Measurements from ENCODE around the gene GPR15LG.

Gene GPR15LG

DNA sequence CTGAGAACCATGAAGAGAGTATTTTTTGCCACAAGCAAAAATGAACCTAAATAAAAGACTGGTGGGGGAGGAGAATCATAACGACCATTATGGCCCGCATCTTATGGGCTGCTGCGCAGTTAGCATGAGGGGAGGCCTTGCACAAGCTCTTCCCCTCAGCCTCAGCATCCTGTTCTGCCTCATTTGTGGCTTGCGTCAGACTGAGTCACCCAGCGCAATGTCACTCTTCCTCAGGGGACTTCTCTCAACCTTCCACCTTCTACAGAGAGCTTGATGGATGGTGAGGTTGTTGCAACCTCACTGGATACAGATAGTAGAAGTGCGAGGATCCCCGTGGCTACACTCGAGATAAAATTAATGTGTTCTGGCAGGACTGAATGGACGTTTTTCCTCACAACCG lies 16.8 kb upstream of the GPR15LG start:
- Histone ChIP-seq H3K9me3 (ENCODE audit: severe bottlenecking) (no peaks in the 10 kb centered on the region), H3K36me3 (ENCODE audit: low read depth) (peaks cover 33% of the 10 kb centered on the region), H3K4me1 (ENCODE audit: insufficient read depth, poor library complexity, severe bottlenecking) (no peaks in the 10 kb centered on the region), H3K4me3 (ENCODE audit: severe bottlenecking) (no peak overlapping the region), H3K27ac (ENCODE audit: poor library complexity, severe bottlenecking) (no peak overlapping the region), H3K27me3 (ENCODE audit: insufficient read depth, poor library complexity, severe bottlenecking) (no peaks in the 10 kb centered on the region)
- TF ChIP-seq, protein P1, sequence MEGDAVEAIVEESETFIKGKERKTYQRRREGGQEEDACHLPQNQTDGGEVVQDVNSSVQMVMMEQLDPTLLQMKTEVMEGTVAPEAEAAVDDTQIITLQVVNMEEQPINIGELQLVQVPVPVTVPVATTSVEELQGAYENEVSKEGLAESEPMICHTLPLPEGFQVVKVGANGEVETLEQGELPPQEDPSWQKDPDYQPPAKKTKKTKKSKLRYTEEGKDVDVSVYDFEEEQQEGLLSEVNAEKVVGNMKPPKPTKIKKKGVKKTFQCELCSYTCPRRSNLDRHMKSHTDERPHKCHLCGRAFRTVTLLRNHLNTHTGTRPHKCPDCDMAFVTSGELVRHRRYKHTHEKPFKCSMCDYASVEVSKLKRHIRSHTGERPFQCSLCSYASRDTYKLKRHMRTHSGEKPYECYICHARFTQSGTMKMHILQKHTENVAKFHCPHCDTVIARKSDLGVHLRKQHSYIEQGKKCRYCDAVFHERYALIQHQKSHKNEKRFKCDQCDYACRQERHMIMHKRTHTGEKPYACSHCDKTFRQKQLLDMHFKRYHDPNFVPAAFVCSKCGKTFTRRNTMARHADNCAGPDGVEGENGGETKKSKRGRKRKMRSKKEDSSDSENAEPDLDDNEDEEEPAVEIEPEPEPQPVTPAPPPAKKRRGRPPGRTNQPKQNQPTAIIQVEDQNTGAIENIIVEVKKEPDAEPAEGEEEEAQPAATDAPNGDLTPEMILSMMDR (IDR thresholded peaks at IDR 0.05; ENCODE audit: poor library complexity, severe bottlenecking), result no peak
- no peak for DNase-seq (ENCODE audit: low spot score)
- ATAC-seq (ENCODE audit: low read depth), result peak; percentile 50; the same call in 1 of the 3 replicates

DNA sequence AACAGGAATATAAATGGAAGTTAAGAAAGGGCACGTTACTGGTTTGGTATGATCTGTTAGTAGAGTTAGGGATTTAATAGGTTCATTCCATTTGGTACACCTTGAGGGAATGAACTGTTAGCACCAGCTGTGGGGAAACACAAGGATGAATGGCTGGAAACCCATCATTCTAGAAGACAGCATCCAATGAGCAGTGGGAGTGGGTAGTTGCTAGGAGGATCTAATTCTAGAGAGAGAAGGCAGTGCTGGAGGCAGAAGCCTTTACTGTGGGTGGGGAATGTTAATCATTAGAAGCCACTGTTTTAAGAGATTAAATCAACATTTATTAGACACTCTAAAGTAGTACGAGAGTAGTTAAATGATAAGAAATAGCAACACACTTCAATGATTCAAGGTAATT lies 15.5 kb upstream of the GPR15LG start:
- ATAC-seq (ENCODE audit: low read depth), result no peak

DNA sequence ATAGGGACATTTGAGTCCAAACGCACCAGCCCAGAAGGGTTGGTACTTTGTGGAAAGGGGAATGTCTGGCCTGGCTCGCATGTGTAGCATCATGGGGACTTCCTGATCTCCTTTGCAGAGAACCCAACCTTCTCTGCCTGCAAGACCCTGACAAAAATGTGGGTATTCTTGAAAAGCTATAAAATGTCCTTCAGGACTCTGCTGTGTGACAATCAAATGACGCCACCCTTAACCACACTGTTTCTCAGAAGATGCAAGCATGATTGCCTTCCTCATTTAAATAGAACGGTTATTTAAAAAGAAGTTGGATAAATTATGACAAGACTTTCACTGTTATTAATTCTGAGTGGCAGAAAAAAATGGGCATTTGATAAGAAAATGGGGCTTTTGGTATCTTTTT lies 15.1 kb upstream of the GPR15LG start:
- Histone ChIP-seq H3K4me3 (ENCODE audit: severe bottlenecking) (no peak overlapping the region), H3K9me3 (ENCODE audit: severe bottlenecking) (no peaks in the 10 kb centered on the region), H3K27ac (ENCODE audit: poor library complexity, severe bottlenecking) (no peak overlapping the region), H3K27me3 (ENCODE audit: insufficient read depth, poor library complexity, severe bottlenecking) (no peaks in the 10 kb centered on the region), H3K36me3 (ENCODE audit: low read depth) (peaks cover 15% of the 10 kb centered on the region), H3K4me1 (ENCODE audit: insufficient read depth, poor library complexity, severe bottlenecking) (no peaks in the 10 kb centered on the region)
- DNase-seq (ENCODE audit: low spot score) (no peak), ATAC-seq (ENCODE audit: low read depth) (no peak)
- TF ChIP-seq, protein P1 (IDR thresholded peaks at IDR 0.05; ENCODE audit: poor library complexity, severe bottlenecking), result no peak

More for the DNA sequence above, 15.5 kb upstream of the GPR15LG start:
- Histone ChIP-seq H3K36me3 (ENCODE audit: low read depth) (peaks cover 20% of the 10 kb centered on the region), H3K9me3 (ENCODE audit: severe bottlenecking) (no peaks in the 10 kb centered on the region), H3K4me1 (ENCODE audit: insufficient read depth, poor library complexity, severe bottlenecking) (no peaks in the 10 kb centered on the region), H3K27me3 (ENCODE audit: insufficient read depth, poor library complexity, severe bottlenecking) (no peaks in the 10 kb centered on the region), H3K27ac (ENCODE audit: poor library complexity, severe bottlenecking) (no peak overlapping the region), H3K4me3 (ENCODE audit: severe bottlenecking) (no peak overlapping the region)
- no peak for DNase-seq (ENCODE audit: low spot score)
- TF ChIP-seq, protein P1 (IDR thresholded peaks at IDR 0.05; ENCODE audit: poor library complexity, severe bottlenecking), result no peak

DNA sequence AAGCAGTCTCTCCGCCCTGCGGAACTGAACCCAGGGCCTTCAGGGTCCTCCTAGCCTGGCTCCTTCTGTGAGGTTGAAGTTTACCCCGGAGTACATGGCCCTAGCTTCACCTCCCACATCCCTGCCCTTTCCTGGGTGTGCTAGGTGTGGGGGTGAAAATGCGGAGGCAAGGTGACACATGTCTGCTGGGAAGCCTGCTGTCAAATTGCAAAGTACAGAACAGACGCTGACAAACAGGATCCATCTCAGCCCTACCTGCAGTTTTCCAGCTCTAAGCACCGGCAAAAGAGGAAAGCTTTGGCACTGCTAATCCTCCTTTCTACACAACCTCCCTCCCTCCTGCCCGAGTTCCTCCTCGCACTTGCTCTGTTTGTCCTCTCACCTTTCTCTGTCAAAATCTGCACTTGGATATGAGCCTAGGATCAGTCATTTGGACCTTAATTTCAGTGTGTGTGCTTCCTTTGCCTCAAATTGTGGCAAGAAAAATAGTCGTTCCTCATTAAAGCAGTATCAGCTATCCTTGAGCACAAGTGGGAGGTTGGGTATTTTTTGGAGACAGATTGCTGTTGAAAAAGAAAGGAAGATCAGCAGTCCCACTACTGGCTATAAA lies 14.4 kb upstream of the GPR15LG start:
- Histone ChIP-seq H3K27me3 (ENCODE audit: insufficient read depth, poor library complexity, severe bottlenecking) (no peaks in the 10 kb centered on the region), H3K36me3 (ENCODE audit: low read depth) (peaks cover 9% of the 10 kb centered on the region), H3K9me3 (ENCODE audit: severe bottlenecking) (no peaks in the 10 kb centered on the region), H3K27ac (ENCODE audit: poor library complexity, severe bottlenecking) (no peak overlapping the region), H3K4me1 (ENCODE audit: insufficient read depth, poor library complexity, severe bottlenecking) (no peaks in the 10 kb centered on the region), H3K4me3 (ENCODE audit: severe bottlenecking) (no peak overlapping the region)
- TF ChIP-seq, protein P1 (IDR thresholded peaks at IDR 0.05; ENCODE audit: poor library complexity, severe bottlenecking), result no peak
- DNase-seq (ENCODE audit: low spot score), result no peak
- ATAC-seq (ENCODE audit: low read depth), result no peak

DNA sequence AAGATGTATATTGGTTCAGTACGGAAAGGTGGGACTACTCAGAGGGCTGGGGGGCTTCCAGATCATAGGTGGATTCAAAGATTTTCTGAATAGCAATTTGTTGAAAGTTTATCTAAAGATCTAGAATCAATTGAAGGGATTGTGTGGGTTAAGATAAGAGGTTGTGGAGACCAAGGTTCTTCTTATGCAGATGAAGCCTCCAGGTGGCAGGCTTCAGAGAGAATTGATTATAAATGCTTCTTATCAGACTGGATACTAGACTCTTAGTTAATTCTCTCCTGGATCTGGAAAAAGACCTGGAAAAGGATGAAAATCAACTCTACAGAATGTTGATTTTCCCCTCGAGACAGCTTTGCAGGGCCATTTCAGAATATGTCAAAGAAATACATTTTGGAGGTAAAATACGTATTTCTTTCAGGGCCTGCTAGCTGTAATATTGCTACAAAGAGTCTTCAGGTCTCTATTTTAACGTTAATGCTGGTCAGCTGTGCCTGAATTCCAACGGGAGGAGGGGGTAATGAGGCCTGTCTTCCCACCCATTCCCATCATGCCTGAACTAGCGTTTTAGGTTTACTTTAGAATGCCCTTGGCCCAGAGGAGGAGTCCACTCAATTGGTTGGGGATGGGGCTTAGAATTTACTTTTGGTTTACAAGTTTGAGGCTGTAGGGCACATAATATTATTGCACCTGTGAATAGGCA lies 12.8 kb upstream of the GPR15LG start:
- no peak for DNase-seq (ENCODE audit: low spot score)
- no peak for ATAC-seq (ENCODE audit: low read depth)
- H3K27ac ChIP-seq (ENCODE audit: poor library complexity, severe bottlenecking), result no peak overlapping the region
- H3K36me3 ChIP-seq (ENCODE audit: low read depth), result no peaks in the 10 kb centered on the region
- no peaks in the 10 kb centered on the region for H3K27me3 ChIP-seq (ENCODE audit: insufficient read depth, poor library complexity, severe bottlenecking)
- TF ChIP-seq, protein P1 (IDR thresholded peaks at IDR 0.05; ENCODE audit: poor library complexity, severe bottlenecking), result peak; percentile 32
- no peaks in the 10 kb centered on the region for H3K4me1 ChIP-seq (ENCODE audit: insufficient read depth, poor library complexity, severe bottlenecking)
- H3K4me3 ChIP-seq (ENCODE audit: severe bottlenecking), result no peak overlapping the region
- H3K9me3 ChIP-seq (ENCODE audit: severe bottlenecking), result no peaks in the 10 kb centered on the region
